ENCODE data around the gene HEBP2.
"Not testable (repeated sequence)": the region's sequence is repeated elsewhere in the genome, so short reads cannot be mapped to it uniquely, and the experiment has no call there.

Gene HEBP2, protein sequence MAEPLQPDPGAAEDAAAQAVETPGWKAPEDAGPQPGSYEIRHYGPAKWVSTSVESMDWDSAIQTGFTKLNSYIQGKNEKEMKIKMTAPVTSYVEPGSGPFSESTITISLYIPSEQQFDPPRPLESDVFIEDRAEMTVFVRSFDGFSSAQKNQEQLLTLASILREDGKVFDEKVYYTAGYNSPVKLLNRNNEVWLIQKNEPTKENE

DNA sequence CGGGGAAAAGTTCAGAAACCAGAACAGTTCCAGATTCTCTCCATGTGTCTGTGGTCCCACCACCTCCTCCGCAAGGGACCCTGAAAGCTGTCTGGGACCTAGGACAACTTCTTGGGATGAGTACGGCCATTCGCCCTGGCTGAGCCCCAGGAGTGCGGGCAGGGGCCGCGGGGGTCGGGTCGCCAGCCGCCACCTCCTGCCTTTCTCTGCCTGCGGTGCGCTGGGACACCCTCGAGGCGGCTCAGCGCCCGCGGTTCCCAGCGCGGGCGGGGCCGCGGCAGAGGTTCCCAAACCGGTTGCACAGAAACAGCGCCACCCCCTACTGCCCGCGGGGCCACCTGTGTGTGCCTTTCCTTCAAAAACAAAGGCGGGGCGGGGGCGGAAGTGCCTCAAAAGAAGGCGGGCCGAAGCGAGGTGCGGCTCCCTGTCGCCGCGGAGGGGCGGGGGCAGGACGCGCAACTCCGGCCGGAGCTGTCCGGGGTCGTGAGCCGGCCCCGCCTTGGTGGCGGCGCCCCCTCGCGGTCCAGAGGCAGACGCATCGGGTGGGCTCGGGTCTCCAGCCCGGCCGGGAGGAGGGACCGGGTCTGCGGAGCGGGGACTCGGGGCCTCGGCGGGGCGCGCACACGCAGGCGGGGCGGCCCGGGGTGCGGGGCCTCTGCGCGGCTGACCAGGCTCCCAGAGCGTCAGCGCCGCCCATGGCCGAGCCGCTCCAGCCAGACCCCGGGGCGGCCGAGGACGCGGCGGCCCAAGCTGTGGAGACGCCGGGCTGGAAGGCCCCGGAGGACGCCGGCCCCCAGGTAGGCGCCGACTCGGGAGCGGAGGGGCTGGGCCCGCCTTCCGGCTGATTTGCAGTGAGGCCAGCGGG is at the start of gene HEBP2:
TSS of gene HEBP2 (plus strand) at position 423 of the 865 bp plus-strand sequence. CDS start at position 696, 273 bp downstream.
- peak; percentile 86 to 96 for DNase-seq (ENCODE audit: low read depth in 2 of 2)

- no peak for DNase-seq (ENCODE audit: low read depth in 2 of 2)
These were observed 46.1 kb upstream of the HEBP2 start for GRCh38 chr6:138357928-138358327.

- not testable (repeated sequence) for DNase-seq (ENCODE audit: low read depth in 2 of 2)
These were observed 35.3 kb upstream of the HEBP2 start for GRCh38 chr6:138368684-138369083.

- no peak for DNase-seq (ENCODE audit: low read depth in 2 of 2)
These were observed 33.2 kb upstream of the HEBP2 start for GRCh38 chr6:138370631-138371451.

DNA sequence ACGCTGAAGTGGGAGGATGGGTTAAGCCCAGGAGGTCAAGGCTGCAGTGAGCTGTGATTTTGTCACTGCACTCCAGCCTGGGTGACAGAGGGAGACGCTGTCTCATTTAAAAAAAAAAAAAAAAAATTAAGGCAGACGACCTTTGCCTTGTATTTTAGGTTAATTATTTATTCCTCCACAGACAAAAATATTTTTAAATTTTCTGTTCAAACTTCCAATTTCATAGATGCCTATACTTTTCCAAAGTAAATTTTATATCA is 32.6 kb upstream of the HEBP2 start:
- no peak for DNase-seq (ENCODE audit: low read depth in 2 of 2)

GRCh38 chr6:138371720-138372119 is 32.3 kb upstream of the HEBP2 start:
- no peak for DNase-seq (ENCODE audit: low read depth in 2 of 2)

DNA sequence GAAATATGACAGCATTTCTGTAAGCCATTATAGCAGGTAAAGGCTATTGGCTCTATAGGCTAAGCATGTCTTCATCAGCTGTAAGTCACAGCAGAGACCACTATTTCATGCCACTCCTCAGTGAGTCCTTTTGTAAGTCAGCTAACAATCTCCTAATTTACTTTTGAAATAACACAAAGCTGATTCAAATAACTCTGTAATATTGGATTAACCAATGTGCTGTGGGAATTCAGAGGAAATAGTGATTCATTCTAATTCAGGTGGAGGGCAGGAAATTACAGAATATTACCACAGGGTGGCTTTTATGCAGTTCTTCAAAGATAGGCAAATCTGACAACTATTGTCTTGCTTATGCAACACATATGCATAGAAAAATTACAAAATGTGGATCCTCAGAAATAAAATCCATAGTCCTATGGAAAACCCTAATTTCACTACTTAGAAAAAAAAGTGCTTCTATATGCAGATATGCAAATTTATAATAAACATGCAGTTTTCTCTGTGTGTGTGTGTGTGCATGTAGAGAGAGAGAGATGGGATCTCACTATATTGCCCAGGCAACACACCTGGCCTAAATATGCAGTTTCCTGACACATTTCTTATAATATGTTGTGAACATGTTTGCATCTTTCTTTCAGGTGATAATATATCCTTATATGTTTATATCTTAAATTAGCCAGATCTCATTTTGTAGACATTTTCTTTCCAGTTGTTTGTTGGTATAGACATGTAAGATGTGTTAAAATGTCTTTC is 31.1 kb upstream of the HEBP2 start:
- no peak for DNase-seq (ENCODE audit: low read depth in 2 of 2)

GRCh38 chr6:138374230-138374629 is 29.8 kb upstream of the HEBP2 start:
- DNase-seq (ENCODE audit: low read depth in 2 of 2): no peak

DNA sequence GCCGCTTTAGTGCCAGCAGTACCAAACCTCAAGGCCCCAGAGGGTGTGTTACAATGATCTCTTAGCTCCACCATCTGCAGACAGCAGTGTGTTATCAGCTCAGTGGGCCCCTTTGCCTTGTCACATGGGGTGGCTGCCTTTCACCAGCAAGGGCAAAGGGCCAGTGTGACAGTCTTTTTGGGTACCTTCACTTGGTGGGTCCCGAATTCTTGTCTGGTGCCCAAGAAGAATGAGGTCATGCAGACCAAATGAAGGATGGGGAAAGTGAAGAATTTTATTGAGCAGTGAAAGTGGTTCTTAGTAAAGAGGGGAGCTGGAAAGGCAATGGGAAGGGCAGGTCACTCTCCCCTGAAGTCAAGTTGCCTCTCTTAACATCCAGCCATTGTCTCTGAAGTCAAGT is 29.2 kb upstream of the HEBP2 start:
- DNase-seq (ENCODE audit: low read depth in 2 of 2): no peak

- no peak for DNase-seq (ENCODE audit: low read depth in 2 of 2)
These were observed 27.0 kb upstream of the HEBP2 start for GRCh38 chr6:138377042-138377441.

GRCh38 chr6:138377844-138378243 is 26.2 kb upstream of the HEBP2 start, which contains the start of gene SMIM28:
Gene SMIM28, plus strand, starts transcription at chr6:138377905. Its CDS starts 168 bp downstream, at chr6:138378073.
- DNase-seq (ENCODE audit: low read depth in 2 of 2): no peak

- no peak for DNase-seq (ENCODE audit: low read depth in 2 of 2)
These were observed 25.6 kb upstream of the HEBP2 start for GRCh38 chr6:138378463-138378862.

DNA sequence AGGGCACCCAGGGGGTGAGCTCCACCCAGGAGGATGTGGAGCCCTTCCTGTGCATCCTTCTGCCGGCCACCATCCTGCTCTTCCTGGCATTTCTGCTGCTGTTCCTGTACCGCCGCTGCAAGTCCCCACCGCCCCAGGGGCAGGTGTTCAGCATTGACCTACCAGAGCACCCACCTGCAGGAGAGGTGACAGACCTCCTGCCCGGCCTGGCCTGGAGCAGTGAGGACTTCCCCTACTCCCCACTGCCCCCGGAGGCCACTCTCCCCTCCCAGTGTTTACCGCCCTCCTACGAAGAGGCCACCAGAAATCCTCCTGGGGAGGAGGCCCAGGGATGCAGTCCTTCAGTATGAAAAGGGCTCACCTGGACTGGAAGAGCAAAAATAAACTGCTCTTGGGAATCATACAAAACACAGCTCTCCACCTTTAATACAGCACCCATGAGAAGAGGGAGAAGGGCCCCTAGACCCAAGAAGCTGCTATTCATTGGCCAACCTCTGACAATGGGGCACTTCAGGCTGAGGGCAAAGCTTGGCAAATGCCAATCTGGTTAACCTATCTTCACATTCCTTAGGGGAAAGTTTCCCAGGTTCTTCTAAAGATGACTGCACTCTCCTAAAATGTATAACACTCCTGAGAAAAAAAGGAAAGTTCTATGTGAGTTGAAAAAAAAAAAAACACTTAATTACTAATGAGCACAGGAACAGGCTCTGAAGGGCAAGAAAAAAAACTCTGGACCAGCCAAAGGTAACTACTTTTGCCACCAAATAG is 21.3 kb upstream of the HEBP2 start:
- DNase-seq (ENCODE audit: low read depth in 2 of 2): no peak

DNA sequence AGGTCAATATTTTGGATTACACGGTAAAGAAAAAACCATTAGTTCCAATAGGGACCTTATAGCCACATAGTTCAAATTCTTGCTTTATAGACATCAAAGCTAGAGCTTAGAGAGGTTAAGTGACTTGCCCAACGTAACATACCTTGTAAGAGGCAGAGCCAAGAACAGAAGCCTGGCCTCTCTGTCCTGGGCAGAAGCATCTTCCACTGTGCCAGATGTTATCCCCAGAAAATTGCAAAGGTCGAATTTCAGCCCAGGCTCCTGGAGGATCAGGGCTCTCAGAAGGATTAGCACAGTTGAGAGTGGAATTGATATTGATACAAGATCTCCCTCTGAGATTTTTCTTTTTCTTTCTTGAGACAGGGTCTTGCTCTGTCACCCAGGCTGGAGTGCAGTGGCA is 20.2 kb upstream of the HEBP2 start:
- no peak for DNase-seq (ENCODE audit: low read depth in 2 of 2)

GRCh38 chr6:138386897-138387296 is 17.1 kb upstream of the HEBP2 start:
- DNase-seq (ENCODE audit: low read depth in 2 of 2): no peak

DNA sequence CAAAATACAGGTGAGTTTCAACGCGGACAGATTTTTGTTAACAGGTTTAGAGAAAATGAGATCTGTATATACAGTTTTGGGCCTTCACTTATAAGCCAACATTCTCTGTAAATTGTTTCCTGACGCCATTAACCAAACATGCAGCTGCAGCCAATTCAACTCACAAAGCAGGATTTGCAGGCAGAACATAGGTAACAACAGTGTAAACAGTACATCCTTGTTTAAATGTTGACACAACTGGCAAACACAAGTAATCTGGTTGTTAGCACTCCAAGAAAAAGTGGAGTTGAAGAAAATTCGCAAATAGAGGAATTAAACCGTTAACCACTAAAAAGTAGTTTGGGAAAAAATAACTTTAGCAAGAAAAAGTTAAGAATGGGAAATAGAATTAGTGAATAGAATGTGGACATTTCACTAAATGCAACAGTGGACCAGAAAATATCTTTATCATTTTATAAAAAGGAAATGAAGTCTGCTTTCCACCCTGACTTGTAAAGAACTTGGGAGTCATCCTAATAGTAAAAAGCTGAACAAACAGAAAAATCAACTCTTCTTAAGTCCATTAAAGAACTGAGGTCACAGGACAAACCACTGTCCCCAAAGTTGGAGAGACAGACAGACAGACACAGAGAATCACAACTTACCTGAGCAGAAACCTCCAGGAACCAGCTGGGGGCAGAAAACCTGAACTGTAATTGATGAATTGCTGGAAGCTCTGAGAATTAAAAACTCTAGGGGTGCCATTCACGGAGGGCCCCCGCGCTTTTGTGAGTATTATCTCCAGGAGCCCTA is 16.2 kb upstream of the HEBP2 start:
- DNase-seq (ENCODE audit: low read depth in 2 of 2): no peak

DNA sequence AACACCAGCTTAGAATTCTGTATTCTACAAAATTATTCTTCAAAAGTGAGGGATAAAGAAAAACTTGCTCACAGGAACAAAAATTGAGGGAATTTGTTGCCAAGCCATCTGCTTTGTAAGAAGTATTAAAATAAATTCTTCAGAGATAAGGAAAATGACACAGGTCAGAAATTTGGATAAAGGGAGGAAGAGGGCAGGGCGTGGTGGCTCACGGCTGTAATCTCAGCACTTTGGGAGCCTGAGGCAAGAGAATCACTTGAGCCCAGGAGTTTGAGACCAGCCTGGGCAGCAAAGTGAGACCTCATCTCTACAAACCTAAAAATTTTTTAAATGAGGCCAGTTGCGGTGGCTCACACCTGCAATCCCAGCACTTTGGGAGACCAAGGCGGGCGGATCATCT is 14.5 kb upstream of the HEBP2 start:
- no peak for DNase-seq (ENCODE audit: low read depth in 2 of 2)

DNA sequence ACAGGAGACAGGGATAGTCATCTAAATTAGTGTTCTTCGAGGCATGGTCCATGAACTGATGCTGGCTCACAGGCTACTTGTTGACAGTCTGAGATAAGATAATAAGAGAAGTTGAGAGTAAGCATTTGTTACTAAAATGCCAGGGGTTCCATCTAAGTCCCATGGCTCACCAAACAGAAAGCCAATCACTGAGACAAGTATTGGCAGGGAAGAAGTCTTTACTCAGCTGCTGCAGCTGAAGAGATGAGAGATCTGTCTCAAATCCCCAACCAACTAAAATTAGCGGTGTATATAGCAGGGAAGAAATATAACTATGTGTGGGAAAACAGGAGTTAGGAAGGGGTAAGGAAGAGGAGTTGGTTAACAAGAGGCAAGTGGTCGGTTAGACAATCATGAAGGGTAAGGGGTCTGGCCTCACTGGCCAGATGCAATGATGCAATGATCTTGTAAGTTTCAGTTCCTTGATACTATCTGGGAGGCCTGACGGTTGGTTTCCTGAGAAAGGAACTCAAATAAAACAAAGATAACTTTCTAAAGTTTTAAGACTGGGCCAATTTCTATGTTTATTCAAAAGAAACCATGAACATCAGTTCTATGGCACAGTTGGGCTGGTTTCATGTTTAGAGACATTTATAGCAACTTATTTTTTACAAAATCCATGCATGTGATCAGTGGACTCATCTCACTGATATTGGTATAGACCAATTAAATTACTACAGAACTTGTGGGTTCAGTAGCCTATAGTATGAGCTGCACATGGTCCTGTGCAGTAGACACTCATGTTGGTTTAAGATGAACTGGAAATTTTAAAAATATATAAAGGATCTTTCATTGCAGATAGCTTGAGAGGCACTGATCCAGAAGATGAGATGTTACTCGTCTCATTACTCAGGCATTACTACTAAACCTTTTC is 9.9 kb upstream of the HEBP2 start:
- no peak for DNase-seq (ENCODE audit: low read depth in 2 of 2)

GRCh38 chr6:138396709-138397108 is 7.3 kb upstream of the HEBP2 start:
- no peak for DNase-seq (ENCODE audit: low read depth in 2 of 2)
